ENCODE results near the gene SLC34A3. TPM values are rescaled to one million over a fixed set of nuclear protein-coding genes. Genes with fewer than 3 reads are reported as not detected.

Gene SLC34A3
- total RNA-seq, 4 donors from 2014 or later, result not detected

DNA sequence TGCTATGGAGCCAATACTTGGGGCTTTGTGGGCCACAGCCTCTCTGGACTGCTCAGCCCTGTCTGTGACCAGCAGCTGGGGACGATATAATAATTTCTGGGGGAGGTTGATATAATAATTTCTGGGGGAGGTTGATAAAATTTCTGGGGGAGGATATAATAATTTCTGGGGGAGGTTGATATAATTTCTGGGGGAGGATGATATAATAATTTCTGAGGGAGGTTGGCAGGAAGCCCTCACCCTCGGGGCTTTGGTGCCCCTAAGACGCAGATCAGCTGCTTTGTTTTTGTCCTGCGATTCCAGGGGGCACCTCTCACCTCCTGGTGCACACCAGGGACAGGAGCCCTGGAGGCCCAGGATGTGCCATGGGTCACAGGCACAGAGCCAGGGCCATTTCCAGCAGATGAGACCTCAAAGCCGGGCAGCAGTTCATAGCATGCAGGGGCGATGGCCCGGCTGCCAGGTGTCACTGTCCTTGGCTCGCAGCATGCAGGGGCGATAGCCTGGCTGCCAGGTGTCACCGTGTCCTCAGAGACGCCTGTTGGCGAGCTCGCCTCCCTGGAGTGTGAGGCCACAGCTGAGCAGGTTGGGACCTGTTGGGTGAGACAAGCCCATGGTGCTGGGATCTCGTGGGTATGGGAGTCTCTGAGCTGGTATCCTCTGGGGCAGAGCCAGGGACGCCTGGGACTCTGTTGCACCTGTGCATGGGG lies 43.1 kb downstream of the SLC34A3 start:
- DNase-seq (ENCODE audit: extremely low spot score), result no peak
- H3K4me1 ChIP-seq, result peaks cover 39 to 59% (median 46%) of the 10 kb centered on the region in 4 donors
- intact Hi-C loops (cut with DNase I), result no loop called here
- H3K4me3 ChIP-seq, result no peak overlapping the region
- 70% methylated on average over 3 of the region's 15 CpGs for WGBS
- H3K27ac ChIP-seq (replicated peaks in 1 of 4), result no peak overlapping the region
- TF ChIP-seq EP300 (IDR thresholded peaks at IDR 0.05), result no peak
- TF ChIP-seq, protein P1, sequence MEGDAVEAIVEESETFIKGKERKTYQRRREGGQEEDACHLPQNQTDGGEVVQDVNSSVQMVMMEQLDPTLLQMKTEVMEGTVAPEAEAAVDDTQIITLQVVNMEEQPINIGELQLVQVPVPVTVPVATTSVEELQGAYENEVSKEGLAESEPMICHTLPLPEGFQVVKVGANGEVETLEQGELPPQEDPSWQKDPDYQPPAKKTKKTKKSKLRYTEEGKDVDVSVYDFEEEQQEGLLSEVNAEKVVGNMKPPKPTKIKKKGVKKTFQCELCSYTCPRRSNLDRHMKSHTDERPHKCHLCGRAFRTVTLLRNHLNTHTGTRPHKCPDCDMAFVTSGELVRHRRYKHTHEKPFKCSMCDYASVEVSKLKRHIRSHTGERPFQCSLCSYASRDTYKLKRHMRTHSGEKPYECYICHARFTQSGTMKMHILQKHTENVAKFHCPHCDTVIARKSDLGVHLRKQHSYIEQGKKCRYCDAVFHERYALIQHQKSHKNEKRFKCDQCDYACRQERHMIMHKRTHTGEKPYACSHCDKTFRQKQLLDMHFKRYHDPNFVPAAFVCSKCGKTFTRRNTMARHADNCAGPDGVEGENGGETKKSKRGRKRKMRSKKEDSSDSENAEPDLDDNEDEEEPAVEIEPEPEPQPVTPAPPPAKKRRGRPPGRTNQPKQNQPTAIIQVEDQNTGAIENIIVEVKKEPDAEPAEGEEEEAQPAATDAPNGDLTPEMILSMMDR (IDR thresholded peaks at IDR 0.05), result no peak
- no peak for TF ChIP-seq POLR2A (IDR thresholded peaks at IDR 0.05; ENCODE audit: low read depth)
- TF ChIP-seq POLR2AphosphoS5 (IDR thresholded peaks at IDR 0.05), result no peak
- no peaks in the 10 kb centered on the region for H3K9me3 ChIP-seq
- H3K36me3 ChIP-seq, result peaks cover 14 to 54% (median 34%) of the 10 kb centered on the region in 4 donors
- H3K27me3 ChIP-seq, result peaks cover 0 to 46% (median 2%) of the 10 kb centered on the region in 4 donors

DNA sequence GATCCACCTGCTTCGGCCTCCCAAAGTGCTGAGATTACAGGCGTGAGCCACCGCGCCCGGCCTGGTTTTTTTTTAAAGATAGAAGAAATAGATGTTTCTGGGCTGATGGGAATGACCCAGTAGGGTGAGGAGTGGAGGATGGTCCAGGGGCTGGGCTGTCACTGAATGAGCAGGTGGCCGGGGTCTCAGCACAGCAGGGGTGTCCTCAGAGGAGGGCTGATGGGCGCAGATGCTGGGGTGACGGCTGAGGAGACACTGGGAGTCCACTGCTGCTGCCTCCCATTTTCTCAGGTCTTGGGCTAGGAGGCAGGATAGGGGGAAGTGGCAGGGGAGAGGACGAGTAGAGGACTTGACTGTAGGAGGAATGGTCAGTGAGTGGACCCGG lies 44.5 kb downstream of the SLC34A3 start:
- no peak for TF ChIP-seq POLR2AphosphoS5 (IDR thresholded peaks at IDR 0.05)
- no peak for TF ChIP-seq EP300 (IDR thresholded peaks at IDR 0.05)
- TF ChIP-seq, protein P1 (IDR thresholded peaks at IDR 0.05), result no peak
- TF ChIP-seq POLR2A (IDR thresholded peaks at IDR 0.05; ENCODE audit: low read depth), result no peak
- WGBS, result 89% methylated on average over 10 of the region's 10 CpGs
- intact Hi-C loops (cut with DNase I), result no loop called here

DNA sequence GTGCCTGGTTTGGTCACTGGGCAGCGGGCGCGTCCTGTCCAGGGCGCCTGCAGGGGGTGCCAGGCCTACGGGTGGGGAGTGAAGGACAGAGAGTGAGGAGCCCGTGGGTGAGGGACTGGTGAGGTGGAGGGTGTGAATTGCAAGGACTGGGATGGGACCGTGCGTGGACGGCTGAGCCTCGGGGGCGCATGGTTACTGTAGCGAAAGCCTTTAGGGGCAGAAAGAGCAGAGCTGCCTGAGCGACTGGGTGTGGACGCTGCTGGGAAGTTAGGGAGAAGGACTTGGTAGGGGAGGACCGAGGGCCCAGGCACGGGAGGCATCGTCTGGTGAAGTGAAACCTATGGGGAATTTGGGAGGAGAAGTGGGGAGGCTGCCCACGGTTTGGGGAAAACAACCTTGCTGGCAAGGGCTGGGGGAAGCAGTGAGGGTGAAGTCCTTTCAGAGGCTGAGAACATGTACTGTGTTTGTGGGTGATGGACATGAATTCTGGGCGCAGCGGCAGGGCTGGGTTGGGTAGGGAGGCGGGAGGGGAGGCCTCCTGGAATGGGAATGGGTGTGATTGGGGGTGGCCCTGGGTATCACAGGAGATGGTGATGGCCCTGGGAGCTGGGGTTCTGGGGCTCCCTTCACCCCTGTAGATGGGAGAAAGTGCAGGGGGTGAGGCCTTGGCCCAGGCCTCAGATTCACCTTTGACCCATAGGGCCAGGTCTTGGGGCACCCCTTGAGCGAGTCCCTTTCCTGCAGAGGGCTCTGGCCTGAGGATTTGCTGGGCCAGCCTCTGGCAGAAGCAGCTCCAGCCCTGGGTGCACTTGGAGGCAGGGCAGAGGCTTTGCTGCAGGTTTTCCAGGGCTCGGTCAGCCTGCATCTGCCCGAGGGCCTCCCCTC lies 45.1 kb downstream of the SLC34A3 start:
- intact Hi-C loops (cut with DNase I), result no loop called here
- no peak for DNase-seq (ENCODE audit: extremely low spot score)
- peaks cover 32 to 45% (median 41%) of the 10 kb centered on the region in 4 donors for H3K4me1 ChIP-seq
- 83% methylated on average over 22 of the region's 24 CpGs for WGBS
- H3K4me3 ChIP-seq, result no peak overlapping the region
- H3K36me3 ChIP-seq, result peaks cover 14 to 45% (median 42%) of the 10 kb centered on the region in 4 donors
- peak overlapping the region; percentile 74 to 85 (median 78) for H3K27ac ChIP-seq (replicated peaks in 1 of 4)
- TF ChIP-seq, protein P1 (IDR thresholded peaks at IDR 0.05), result no peak
- TF ChIP-seq EP300 (IDR thresholded peaks at IDR 0.05) (no peak), POLR2AphosphoS5 (IDR thresholded peaks at IDR 0.05) (no peak)
- no peaks in the 10 kb centered on the region for H3K9me3 ChIP-seq
- H3K27me3 ChIP-seq, result peaks cover 0 to 66% (median 4%) of the 10 kb centered on the region in 4 donors

More for the DNA sequence above, 44.5 kb downstream of the SLC34A3 start:
- Histone ChIP-seq H3K4me3 (no peak overlapping the region), H3K27ac (replicated peaks in 1 of 4) (no peak overlapping the region), H3K9me3 (no peaks in the 10 kb centered on the region), H3K36me3 (peaks cover 14 to 51% (median 44%) of the 10 kb centered on the region in 4 donors), H3K4me1 (peaks cover 28 to 46% (median 37%) of the 10 kb centered on the region in 4 donors), H3K27me3 (peaks cover 0 to 60% (median 2%) of the 10 kb centered on the region in 4 donors)
- DNase-seq (ENCODE audit: extremely low spot score), result no peak

DNA sequence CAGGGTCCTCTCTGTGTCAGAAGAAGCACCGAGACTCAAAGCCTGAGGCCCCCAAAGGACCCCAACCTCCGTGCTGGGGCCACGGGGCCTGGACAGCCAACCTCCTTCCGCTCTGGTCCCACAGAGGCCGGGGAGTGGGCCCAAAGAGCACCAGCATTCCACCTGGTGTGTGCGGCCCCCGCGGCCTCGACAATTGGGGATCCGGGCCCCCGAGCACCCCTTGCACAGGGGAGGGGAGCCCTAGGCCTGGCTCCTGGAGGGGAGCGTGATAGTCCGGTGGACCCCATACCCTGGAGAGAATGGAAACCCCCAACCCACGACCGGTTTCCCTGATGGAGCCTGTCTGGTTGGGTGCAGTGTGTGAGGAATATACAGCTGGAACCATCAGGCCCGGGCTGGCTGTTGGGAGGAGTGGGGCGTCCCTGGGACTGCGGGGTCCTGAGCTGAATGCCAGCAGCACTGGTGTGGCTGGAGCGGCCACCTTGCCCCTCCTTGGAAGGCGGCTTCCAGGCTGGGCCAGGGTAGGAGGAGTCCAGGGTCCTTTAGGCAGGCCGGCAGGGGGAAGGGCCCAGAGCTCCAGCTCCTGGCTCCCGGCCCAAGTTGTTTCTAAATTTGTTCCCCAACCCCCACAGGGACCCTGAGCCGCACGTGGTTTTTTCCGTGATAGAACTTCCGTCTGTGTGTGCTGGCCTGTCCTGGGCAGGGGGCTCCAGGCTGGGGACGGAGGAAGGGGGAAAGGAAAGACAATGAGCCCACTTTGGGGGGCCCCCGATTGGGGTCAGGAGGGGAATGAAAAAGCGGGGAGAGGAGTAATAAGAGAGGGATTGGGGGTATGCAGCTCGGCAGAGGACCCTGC lies 46.0 kb downstream of the SLC34A3 start:
- peaks cover 14 to 39% (median 35%) of the 10 kb centered on the region in 4 donors for H3K36me3 ChIP-seq
- H3K4me1 ChIP-seq, result peaks cover 37 to 54% (median 43%) of the 10 kb centered on the region in 4 donors
- DNase-seq (ENCODE audit: extremely low spot score), result no peak
- H3K4me3 ChIP-seq, result peak overlapping the region; percentile 51 to 59 (median 53)
- WGBS, result 21% methylated on average over 13 of the region's 30 CpGs
- H3K27ac ChIP-seq (replicated peaks in 1 of 4), result peak overlapping the region; percentile 74 to 85 (median 78)
- intact Hi-C loops (cut with DNase I), result no loop called here
- H3K27me3 ChIP-seq, result peaks cover 0 to 69% (median 4%) of the 10 kb centered on the region in 4 donors
- TF ChIP-seq, protein P1 (IDR thresholded peaks at IDR 0.05), result no peak
- TF ChIP-seq POLR2A (IDR thresholded peaks at IDR 0.05; ENCODE audit: low read depth), result no peak
- no peak for TF ChIP-seq EP300 (IDR thresholded peaks at IDR 0.05)
- no peak for TF ChIP-seq POLR2AphosphoS5 (IDR thresholded peaks at IDR 0.05)
- H3K9me3 ChIP-seq, result no peaks in the 10 kb centered on the region
